SK-N-SH treated with all-trans-retinoic acid at 6 μM for 48 hours (cell line): ENCODE measurements around the gene SLC22A23.

Experiments
- ATAC-seq: fragments of 200-7000 bp; cut with Tn5 transposase; 3 replicates; pipeline ENCODE4 v1.9.1; 2020; ENCODE audit warnings: mild to moderate bottlenecking, moderate library complexity
- ARNTL ChIP-seq: fragments of 450-650 bp; formaldehyde crosslinking; IDR thresholded peaks from 2 replicates; pipeline ENCODE4 v1.5.0; 2020; ENCODE audit warnings: low read depth, mild to moderate bottlenecking, moderate library complexity, borderline replicate concordance
- BACH2 ChIP-seq: fragments of 250-450 bp; sonication (Bioruptor Pico); IDR thresholded peaks from 2 replicates; pipeline ENCODE4 v1.9.0; 2021; ENCODE audit warnings: mild to moderate bottlenecking, borderline replicate concordance
- CREB5 ChIP-seq: fragments of 250-450 bp; sonication (Bioruptor Pico); IDR thresholded peaks from 2 replicates; pipeline ENCODE4 v1.5.1; 2020; ENCODE audit warnings: low read depth, mild to moderate bottlenecking, moderate library complexity
- CSDC2 ChIP-seq: fragments of 250-450 bp; sonication (Bioruptor Pico); IDR thresholded peaks from 2 replicates; pipeline ENCODE4 v1.5.0; 2020; ENCODE audit warnings: mild to moderate bottlenecking, moderate library complexity
- ESRRG ChIP-seq: fragments of 250-450 bp; sonication (Bioruptor Pico); IDR thresholded peaks from 2 replicates; pipeline ENCODE4 v1.6.1; 2021; ENCODE audit warnings: mild to moderate bottlenecking
- ISL1 ChIP-seq: fragments of 250-450 bp; sonication (Bioruptor Pico); IDR thresholded peaks from 2 replicates; pipeline ENCODE4 v2.1.2; 2022; ENCODE audit warnings: mild to moderate bottlenecking, moderate library complexity
- OSR1 ChIP-seq: fragments of 250-450 bp; sonication (Bioruptor Pico); IDR thresholded peaks from 2 replicates; pipeline ENCODE4 v1.8.0; 2022; ENCODE audit warnings: moderate library complexity, mild to moderate bottlenecking, inconsistent platforms
- POU6F1 ChIP-seq: fragments of 250-450 bp; sonication (Bioruptor Pico); IDR thresholded peaks from 2 replicates; pipeline ENCODE4 v1.8.0; 2021; ENCODE audit warnings: low read depth, mild to moderate bottlenecking, moderate library complexity, borderline replicate concordance
- PPARA ChIP-seq: fragments of 250-450 bp; sonication (Bioruptor Pico); IDR thresholded peaks from 2 replicates; pipeline ENCODE4 v1.5.0; 2020; ENCODE audit warnings: mild to moderate bottlenecking, borderline replicate concordance
- RARB ChIP-seq: fragments of 250-450 bp; sonication (Bioruptor Pico); IDR thresholded peaks from 2 replicates; pipeline ENCODE4 v1.8.0; 2021; ENCODE audit warnings: mild to moderate bottlenecking, moderate library complexity
- SNAI2 ChIP-seq: fragments of 250-450 bp; sonication (Bioruptor Pico); IDR thresholded peaks from 2 replicates; pipeline ENCODE4 v1.5.0; 2020; ENCODE audit warnings: mild to moderate bottlenecking, moderate library complexity
- TCF4 ChIP-seq: fragments of 250-450 bp; sonication (Bioruptor Pico); IDR thresholded peaks from 2 replicates; pipeline ENCODE4 v1.8.0; 2021; ENCODE audit warnings: mild to moderate bottlenecking, moderate library complexity, borderline replicate concordance
- TOX ChIP-seq: fragments of 250-450 bp; sonication (Bioruptor Pico); IDR thresholded peaks from 2 replicates; pipeline ENCODE4 v1.8.0; 2021; ENCODE audit warnings: mild to moderate bottlenecking, moderate library complexity, borderline replicate concordance
- TSHZ2 ChIP-seq: fragments of 250-450 bp; sonication (Bioruptor Pico); IDR thresholded peaks from 2 replicates; pipeline ENCODE4 v1.5.0; 2020; ENCODE audit warnings: mild to moderate bottlenecking, moderate library complexity
- ZC3H10 ChIP-seq: fragments of 250-450 bp; sonication (Bioruptor Pico); IDR thresholded peaks from 2 replicates; pipeline ENCODE4 v1.5.1; 2021; ENCODE audit warnings: mild to moderate bottlenecking, moderate library complexity
- ZFP3 ChIP-seq: fragments of 250-450 bp; sonication (Bioruptor Pico); IDR thresholded peaks from 2 replicates; pipeline ENCODE4 v1.5.0; 2020; ENCODE audit warnings: mild to moderate bottlenecking, moderate library complexity
- ZFP30 ChIP-seq: fragments of 450-650 bp; formaldehyde crosslinking; IDR thresholded peaks from 2 replicates; pipeline ENCODE4 v1.5.0; 2022; ENCODE audit warnings: mild to moderate bottlenecking, moderate library complexity
- ZNF565 ChIP-seq: fragments of 450-650 bp; formaldehyde crosslinking; conservative IDR thresholded peaks from 2 replicates; pipeline ENCODE4 v1.5.0; 2020; ENCODE audit warnings: low read depth, mild to moderate bottlenecking, moderate library complexity
- ZNF70 ChIP-seq: fragments of 450-650 bp; formaldehyde crosslinking; IDR thresholded peaks from 2 replicates; pipeline ENCODE4 v1.5.0; 2020; ENCODE audit warnings: mild to moderate bottlenecking, moderate library complexity
- TF ChIP-seq, protein P1 (sequence below): fragments of 250-450 bp; sonication (Bioruptor Pico); IDR thresholded peaks from 2 replicates; pipeline ENCODE4 v1.5.1; 2021; ENCODE audit warnings: mild to moderate bottlenecking, moderate library complexity
- TF ChIP-seq, protein P2 (sequence below): fragments of 250-450 bp; sonication (Bioruptor Pico); IDR thresholded peaks from 2 replicates; pipeline ENCODE4 v1.8.0; 2020; ENCODE audit warnings: mild to moderate bottlenecking, moderate library complexity, borderline replicate concordance

SLC22A23 gene

DNA sequence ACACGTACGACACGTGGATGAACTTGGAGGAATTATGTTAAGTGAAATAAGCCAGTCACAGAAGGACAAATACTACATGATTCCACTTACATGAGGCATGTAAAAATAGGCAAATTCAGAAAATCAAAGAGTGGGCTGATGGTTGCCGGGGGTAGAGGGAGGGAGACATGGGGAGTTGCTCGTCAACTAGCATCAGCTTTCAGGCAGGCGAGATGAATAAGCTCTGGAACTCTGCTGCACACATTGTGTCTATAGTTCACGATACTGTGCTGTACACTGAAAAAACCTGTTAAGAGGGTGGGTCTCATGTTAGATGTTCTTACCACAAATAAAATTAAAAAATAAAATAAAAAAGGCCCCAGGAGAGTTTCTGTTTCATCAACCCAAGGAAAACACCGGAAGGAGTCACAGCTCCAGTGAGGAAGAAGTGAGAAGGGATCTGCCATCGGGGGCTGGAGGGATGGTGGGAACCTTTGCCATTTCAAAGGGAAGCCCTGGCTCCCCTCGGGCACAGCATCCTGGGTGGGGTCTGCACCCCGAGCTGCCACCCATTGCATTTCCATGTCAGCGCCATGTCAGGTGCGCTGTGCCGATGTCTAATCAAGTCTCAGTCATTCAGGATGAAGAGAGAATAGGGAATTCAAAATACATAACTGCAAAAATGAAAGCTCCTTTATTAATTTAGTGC is 98.3 kb downstream of the SLC22A23 start:
- TF ChIP-seq TSHZ2 (CRISPR knock-in tag) (no peak), RARB (CRISPR knock-in tag) (no peak), ZNF70 (CRISPR knock-in tag) (no peak), TCF4 (CRISPR knock-in tag) (no peak), OSR1 (CRISPR knock-in tag) (no peak), POU6F1 (CRISPR knock-in tag) (no peak), CREB5 (CRISPR knock-in tag) (no peak), SNAI2 (CRISPR knock-in tag) (no peak), ZNF565 (CRISPR knock-in tag) (no peak)
- no peak for ATAC-seq

- no peak for ATAC-seq
- TF ChIP-seq RARB (CRISPR knock-in tag) (no peak), POU6F1 (CRISPR knock-in tag) (no peak), BACH2 (CRISPR knock-in tag) (no peak), ZC3H10 (CRISPR knock-in tag) (no peak), OSR1 (CRISPR knock-in tag) (no peak), TSHZ2 (CRISPR knock-in tag) (no peak), ZNF565 (CRISPR knock-in tag) (no peak), PPARA (no peak), ISL1 (CRISPR knock-in tag) (no peak), CSDC2 (CRISPR knock-in tag) (no peak), ARNTL (CRISPR knock-in tag) (no peak), ESRRG (no peak), TCF4 (CRISPR knock-in tag) (no peak), ZFP30 (CRISPR knock-in tag) (no peak), TOX (no peak), ZFP3 (CRISPR knock-in tag) (no peak), SNAI2 (CRISPR knock-in tag) (no peak)
- TF ChIP-seq, protein P1, sequence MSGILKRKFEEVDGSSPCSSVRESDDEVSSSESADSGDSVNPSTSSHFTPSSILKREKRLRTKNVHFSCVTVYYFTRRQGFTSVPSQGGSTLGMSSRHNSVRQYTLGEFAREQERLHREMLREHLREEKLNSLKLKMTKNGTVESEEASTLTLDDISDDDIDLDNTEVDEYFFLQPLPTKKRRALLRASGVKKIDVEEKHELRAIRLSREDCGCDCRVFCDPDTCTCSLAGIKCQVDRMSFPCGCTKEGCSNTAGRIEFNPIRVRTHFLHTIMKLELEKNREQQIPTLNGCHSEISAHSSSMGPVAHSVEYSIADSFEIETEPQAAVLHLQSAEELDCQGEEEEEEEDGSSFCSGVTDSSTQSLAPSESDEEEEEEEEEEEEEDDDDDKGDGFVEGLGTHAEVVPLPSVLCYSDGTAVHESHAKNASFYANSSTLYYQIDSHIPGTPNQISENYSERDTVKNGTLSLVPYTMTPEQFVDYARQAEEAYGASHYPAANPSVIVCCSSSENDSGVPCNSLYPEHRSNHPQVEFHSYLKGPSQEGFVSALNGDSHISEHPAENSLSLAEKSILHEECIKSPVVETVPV (CRISPR knock-in tag) = no peak
- TF ChIP-seq, protein P2, sequence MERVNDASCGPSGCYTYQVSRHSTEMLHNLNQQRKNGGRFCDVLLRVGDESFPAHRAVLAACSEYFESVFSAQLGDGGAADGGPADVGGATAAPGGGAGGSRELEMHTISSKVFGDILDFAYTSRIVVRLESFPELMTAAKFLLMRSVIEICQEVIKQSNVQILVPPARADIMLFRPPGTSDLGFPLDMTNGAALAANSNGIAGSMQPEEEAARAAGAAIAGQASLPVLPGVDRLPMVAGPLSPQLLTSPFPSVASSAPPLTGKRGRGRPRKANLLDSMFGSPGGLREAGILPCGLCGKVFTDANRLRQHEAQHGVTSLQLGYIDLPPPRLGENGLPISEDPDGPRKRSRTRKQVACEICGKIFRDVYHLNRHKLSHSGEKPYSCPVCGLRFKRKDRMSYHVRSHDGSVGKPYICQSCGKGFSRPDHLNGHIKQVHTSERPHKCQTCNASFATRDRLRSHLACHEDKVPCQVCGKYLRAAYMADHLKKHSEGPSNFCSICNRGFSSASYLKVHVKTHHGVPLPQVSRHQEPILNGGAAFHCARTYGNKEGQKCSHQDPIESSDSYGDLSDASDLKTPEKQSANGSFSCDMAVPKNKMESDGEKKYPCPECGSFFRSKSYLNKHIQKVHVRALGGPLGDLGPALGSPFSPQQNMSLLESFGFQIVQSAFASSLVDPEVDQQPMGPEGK (CRISPR knock-in tag) = no peak
These were observed 99.2 kb downstream of the SLC22A23 start for GRCh38 chr6:3357678-3358077.
